Measurements from ENCODE around the gene SKOR1. TPM values are rescaled to one million over a fixed set of nuclear protein-coding genes. Genes with fewer than 3 reads are reported as not detected.
A peak's percentile ranks its signal among the peaks of the same experiment; 100 is the strongest.

The SKOR1 gene
- total and polyA plus RNA-seq, 3 experiments from 2014 or later = 0.06 to 0.16 (median 0.15) TPM

DNA sequence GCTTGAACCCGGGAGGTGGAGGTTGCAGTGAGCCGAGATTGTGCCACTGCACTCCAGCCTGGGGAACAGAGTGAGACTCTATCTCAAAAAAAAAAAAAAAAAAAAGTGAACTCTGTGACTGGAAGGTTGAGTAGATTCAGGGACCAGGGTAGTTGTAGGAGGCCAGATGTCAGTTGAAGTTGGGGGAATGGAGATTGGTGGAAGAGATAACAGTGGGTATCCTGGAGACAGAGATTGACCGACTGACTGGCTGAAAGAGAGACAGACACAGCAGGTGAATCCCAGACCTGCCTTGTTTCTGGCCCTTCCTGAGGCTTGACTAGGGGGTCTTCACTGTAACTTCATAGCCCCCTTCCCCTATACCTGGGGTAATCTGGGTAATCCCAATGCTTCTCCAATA lies 36.7 kb downstream of the SKOR1 start:
- peaks cover 0 to 5% (median 3%) of the 10 kb centered on the region in 3 donors for H3K4me1 Mint-ChIP-seq

DNA sequence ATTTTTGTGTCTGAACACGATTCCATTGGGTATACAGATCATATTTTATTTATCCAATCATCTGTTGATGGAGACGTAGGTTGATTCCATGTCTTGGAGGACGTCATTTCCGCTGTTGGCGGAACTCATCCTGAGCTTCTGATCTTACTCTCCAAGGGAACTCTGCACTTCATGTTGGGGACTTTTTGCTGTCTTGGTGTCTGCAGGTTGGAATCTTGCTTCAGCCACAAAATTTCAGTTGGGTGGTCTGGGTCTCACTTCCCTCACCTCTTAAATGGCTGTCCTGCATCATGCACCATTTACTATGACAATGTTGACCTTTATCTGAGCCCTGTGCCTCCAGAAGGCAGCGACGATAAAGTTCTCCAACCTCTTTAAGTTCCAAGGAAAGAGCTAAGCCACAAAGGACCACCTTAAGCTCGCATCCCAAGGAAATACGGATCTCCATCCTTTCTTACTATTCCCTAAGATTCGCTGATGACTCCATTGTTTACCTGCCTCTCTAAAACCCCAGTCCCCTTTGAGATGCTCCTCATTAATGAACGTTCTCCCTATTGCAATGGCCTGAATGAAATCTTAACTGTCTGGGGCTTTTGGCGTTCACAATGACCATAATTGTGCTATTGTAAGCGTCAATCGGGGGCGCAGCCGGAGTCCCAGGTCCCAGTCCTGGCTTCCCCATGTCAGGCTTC lies 37.6 kb downstream of the SKOR1 start:
- Histone ChIP-seq H3K4me1 (ENCODE audit: insufficient read depth, low read length) (peaks cover 5% of the 10 kb centered on the region), H3K4me3 (ENCODE audit: low read length) (no peak overlapping the region), H3K27me3 (ENCODE audit: insufficient read depth, low read length, poor library complexity, severe bottlenecking) (peaks cover 5% of the 10 kb centered on the region), H3K36me3 (ENCODE audit: insufficient read depth, low read length) (no peaks in the 10 kb centered on the region), H3K27ac (ENCODE audit: low read depth, low read length) (no peak overlapping the region), H3K9me3 (ENCODE audit: low read length) (no peaks in the 10 kb centered on the region)
- peak overlapping the region in 1 of 8 donors; percentile 29 for H3K27ac Mint-ChIP-seq
- H3K27me3 Mint-ChIP-seq = peaks cover 17 to 28% of the 10 kb centered on the region in 2 donors
- H3K4me1 Mint-ChIP-seq = peaks cover 0 to 5% (median 3%) of the 10 kb centered on the region in 3 donors
- no peak for DNase-seq
- H3K36me3 Mint-ChIP-seq = no peaks in the 10 kb centered on the region
- ChIA-PET CTCF (interaction anchor here (0.6 to 1.1 kb wide), 8 partner anchors 14 to 390 kb away, joined by 3 to 6 read pairs (median 3); no protein-coding TSS in a partner anchor), POLR2A (no interaction called here)
- H3K4me3 Mint-ChIP-seq = peak overlapping the region in 2 of 7 donors; percentile 12 to 27
- no peaks in the 10 kb centered on the region for H3K9me3 Mint-ChIP-seq

More for the DNA sequence above, 36.7 kb downstream of the SKOR1 start:
- Mint-ChIP-seq H3K27ac (no peak overlapping the region), H3K27me3 (peaks cover 18 to 28% of the 10 kb centered on the region in 2 donors), H3K36me3 (no peaks in the 10 kb centered on the region), H3K9me3 (no peaks in the 10 kb centered on the region), H3K4me3 (no peak overlapping the region)
- CTCF ChIA-PET = no interaction called here
- H3K36me3 ChIP-seq (ENCODE audit: insufficient read depth, low read length) = no peaks in the 10 kb centered on the region
- POLR2A ChIA-PET = no interaction called here
- H3K4me3 ChIP-seq (ENCODE audit: low read length) = no peak overlapping the region
- no peaks in the 10 kb centered on the region for H3K9me3 ChIP-seq (ENCODE audit: low read length)
- H3K4me1 ChIP-seq (ENCODE audit: insufficient read depth, low read length) = peaks cover 5% of the 10 kb centered on the region
- no peak overlapping the region for H3K27ac ChIP-seq (ENCODE audit: low read depth, low read length)
- peaks cover 5% of the 10 kb centered on the region for H3K27me3 ChIP-seq (ENCODE audit: insufficient read depth, low read length, poor library complexity, severe bottlenecking)
- DNase-seq = no peak

DNA sequence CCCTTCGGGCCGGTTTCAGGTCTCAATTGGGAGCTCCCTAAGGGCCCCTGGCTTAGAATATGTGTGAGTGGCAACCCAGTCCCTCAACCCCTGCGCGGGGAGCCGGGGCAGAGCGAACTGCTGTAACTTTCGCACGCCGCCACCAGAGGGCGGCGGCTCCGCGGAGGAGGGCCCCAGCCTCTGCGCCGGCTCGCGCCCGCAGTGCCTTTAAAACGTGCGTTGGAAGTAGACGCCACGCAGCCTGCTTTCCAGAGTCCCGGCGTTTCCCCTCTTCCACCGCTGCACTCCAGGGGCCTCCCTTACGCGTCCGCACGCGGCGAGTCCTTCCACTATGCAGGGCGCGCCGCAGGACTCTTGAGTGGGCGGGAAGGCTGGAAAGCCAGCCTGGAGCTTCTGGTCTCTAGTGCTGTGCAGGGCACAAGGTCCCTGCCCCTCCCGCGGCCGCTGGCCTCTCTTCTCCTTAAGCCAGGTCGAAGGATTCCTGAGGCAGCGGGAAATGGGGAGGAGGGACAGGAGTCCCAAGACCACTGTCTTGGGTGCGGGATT lies 38.2 kb downstream of the SKOR1 start:
- H3K27ac Mint-ChIP-seq = peak overlapping the region in 2 of 8 donors; percentile 25 to 29
- Histone ChIP-seq H3K9me3 (ENCODE audit: low read length) (no peaks in the 10 kb centered on the region), H3K4me3 (ENCODE audit: low read length) (peak overlapping the region; percentile 55), H3K27me3 (ENCODE audit: insufficient read depth, low read length, poor library complexity, severe bottlenecking) (peaks cover 5% of the 10 kb centered on the region), H3K27ac (ENCODE audit: low read depth, low read length) (no peak overlapping the region), H3K4me1 (ENCODE audit: insufficient read depth, low read length) (peaks cover 5% of the 10 kb centered on the region), H3K36me3 (ENCODE audit: insufficient read depth, low read length) (no peaks in the 10 kb centered on the region)
- POLR2A ChIA-PET = no interaction called here
- H3K4me3 Mint-ChIP-seq = peak overlapping the region in 5 of 7 donors; percentile 38 to 79 (median 49)
- peak; percentile 36 to 73 (median 55) for DNase-seq
- no peaks in the 10 kb centered on the region for H3K36me3 Mint-ChIP-seq
- H3K27me3 Mint-ChIP-seq = peaks cover 17 to 29% of the 10 kb centered on the region in 2 donors
- peaks cover 0 to 5% (median 3%) of the 10 kb centered on the region in 3 donors for H3K4me1 Mint-ChIP-seq
- CTCF ChIA-PET = interaction anchor here (0.6 to 1.1 kb wide), 14 partner anchors 10 to 396 kb away, joined by 3 to 6 read pairs (median 3); no protein-coding TSS in a partner anchor
- no peaks in the 10 kb centered on the region for H3K9me3 Mint-ChIP-seq

DNA sequence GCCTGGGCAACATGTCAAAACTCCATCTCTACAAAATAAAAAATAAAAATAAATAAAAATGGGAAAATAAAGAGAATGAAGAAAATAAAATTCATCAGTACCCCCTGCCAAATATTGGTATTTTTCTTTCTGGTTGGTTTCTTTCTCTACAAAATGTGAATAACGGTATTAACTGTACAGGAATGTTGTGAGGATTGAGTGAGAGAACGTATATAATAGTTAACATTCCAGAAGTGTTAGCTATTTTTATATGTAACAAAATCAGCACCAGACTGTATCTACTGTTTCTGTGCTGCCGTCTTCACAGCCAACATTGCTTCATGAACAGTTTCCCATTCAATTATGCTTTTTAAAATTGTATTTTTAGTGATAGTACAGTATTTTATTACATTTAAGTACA lies 40.0 kb downstream of the SKOR1 start:
- Histone ChIP-seq H3K36me3 (ENCODE audit: insufficient read depth, low read length) (no peaks in the 10 kb centered on the region), H3K9me3 (ENCODE audit: low read length) (no peaks in the 10 kb centered on the region), H3K4me3 (ENCODE audit: low read length) (no peak overlapping the region), H3K27me3 (ENCODE audit: insufficient read depth, low read length, poor library complexity, severe bottlenecking) (peaks cover 5% of the 10 kb centered on the region), H3K4me1 (ENCODE audit: insufficient read depth, low read length) (peaks cover 5% of the 10 kb centered on the region), H3K27ac (ENCODE audit: low read depth, low read length) (no peak overlapping the region)
- ChIA-PET POLR2A (no interaction called here), CTCF (no interaction called here)
- H3K9me3 Mint-ChIP-seq = peaks cover 0 to 4% (median 0%) of the 10 kb centered on the region in 5 donors
- H3K4me3 Mint-ChIP-seq = no peak overlapping the region
- no peak for DNase-seq
- H3K4me1 Mint-ChIP-seq = peaks cover 0 to 5% (median 3%) of the 10 kb centered on the region in 3 donors
- H3K27me3 Mint-ChIP-seq = peaks cover 23 to 36% of the 10 kb centered on the region in 2 donors
- H3K27ac Mint-ChIP-seq = no peak overlapping the region
- no peaks in the 10 kb centered on the region for H3K36me3 Mint-ChIP-seq

DNA sequence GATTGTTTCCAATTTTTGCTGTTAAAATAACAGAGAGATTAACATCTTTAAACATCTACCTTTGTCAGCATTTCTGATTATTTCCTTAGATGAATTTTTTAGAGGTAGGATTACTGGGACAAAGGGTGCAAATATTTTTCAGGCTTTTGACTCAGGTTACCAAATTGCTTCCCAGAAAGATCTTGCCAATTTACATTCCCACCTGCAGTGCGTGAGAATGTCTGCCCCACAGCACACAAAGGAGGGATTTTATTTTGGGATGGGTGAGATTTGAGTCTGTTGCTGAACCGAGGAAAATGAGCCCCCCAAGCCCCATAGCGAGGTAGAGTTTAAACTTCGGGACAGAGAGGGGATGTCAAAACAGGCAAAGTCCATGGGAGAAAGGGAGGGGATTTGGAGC lies 40.5 kb downstream of the SKOR1 start:
- H3K27me3 Mint-ChIP-seq = peaks cover 25 to 34% of the 10 kb centered on the region in 2 donors
- H3K36me3 ChIP-seq (ENCODE audit: insufficient read depth, low read length) = no peaks in the 10 kb centered on the region
- no peak for DNase-seq
- H3K4me1 Mint-ChIP-seq = peaks cover 0 to 5% (median 3%) of the 10 kb centered on the region in 3 donors
- ChIA-PET CTCF (no interaction called here), POLR2A (no interaction called here)
- peaks cover 5% of the 10 kb centered on the region for H3K4me1 ChIP-seq (ENCODE audit: insufficient read depth, low read length)
- no peak overlapping the region for H3K27ac ChIP-seq (ENCODE audit: low read depth, low read length)
- no peak overlapping the region for H3K27ac Mint-ChIP-seq
- peaks cover 0 to 4% (median 0%) of the 10 kb centered on the region in 5 donors for H3K9me3 Mint-ChIP-seq
- peaks cover 5% of the 10 kb centered on the region for H3K27me3 ChIP-seq (ENCODE audit: insufficient read depth, low read length, poor library complexity, severe bottlenecking)
- H3K36me3 Mint-ChIP-seq = no peaks in the 10 kb centered on the region
- no peak overlapping the region for H3K4me3 ChIP-seq (ENCODE audit: low read length)
- no peak overlapping the region for H3K4me3 Mint-ChIP-seq
- no peaks in the 10 kb centered on the region for H3K9me3 ChIP-seq (ENCODE audit: low read length)

DNA sequence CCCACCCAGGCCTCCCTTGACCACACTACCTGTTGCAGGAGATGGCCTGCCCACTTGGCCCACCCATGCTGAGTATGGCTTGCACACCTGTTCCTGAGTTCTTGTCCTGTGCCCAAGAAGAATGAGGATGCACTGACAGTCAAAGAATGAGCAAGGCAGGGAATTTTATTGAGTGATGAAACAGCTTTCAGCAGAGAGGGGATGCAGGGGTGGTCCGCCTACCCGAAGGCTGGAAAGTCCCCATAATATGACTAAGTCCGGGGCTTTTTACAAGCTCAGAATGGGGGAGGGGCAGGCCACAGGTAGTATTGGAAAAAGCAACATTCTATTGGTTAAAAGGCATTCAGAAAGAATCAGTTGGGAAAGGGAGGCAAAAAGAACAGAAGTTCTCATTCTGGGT lies 44.4 kb downstream of the SKOR1 start:
- no peak overlapping the region for H3K27ac ChIP-seq (ENCODE audit: low read depth, low read length)
- H3K9me3 ChIP-seq (ENCODE audit: low read length) = no peaks in the 10 kb centered on the region
- DNase-seq = no peak
- peaks cover 16 to 25% (median 18%) of the 10 kb centered on the region in 5 donors for H3K9me3 Mint-ChIP-seq
- no peak overlapping the region for H3K4me3 Mint-ChIP-seq
- H3K36me3 ChIP-seq (ENCODE audit: insufficient read depth, low read length) = no peaks in the 10 kb centered on the region
- H3K4me1 ChIP-seq (ENCODE audit: insufficient read depth, low read length) = no peaks in the 10 kb centered on the region
- H3K27me3 ChIP-seq (ENCODE audit: insufficient read depth, low read length, poor library complexity, severe bottlenecking) = no peaks in the 10 kb centered on the region
- peaks cover 0 to 12% (median 2%) of the 10 kb centered on the region in 3 donors for H3K36me3 Mint-ChIP-seq
- CTCF ChIA-PET = no interaction called here
- no peak overlapping the region for H3K27ac Mint-ChIP-seq
- POLR2A ChIA-PET = no interaction called here
- H3K27me3 Mint-ChIP-seq = peaks cover 25 to 39% of the 10 kb centered on the region in 2 donors
- H3K4me1 Mint-ChIP-seq = no peaks in the 10 kb centered on the region
- no peak overlapping the region for H3K4me3 ChIP-seq (ENCODE audit: low read length)

DNA sequence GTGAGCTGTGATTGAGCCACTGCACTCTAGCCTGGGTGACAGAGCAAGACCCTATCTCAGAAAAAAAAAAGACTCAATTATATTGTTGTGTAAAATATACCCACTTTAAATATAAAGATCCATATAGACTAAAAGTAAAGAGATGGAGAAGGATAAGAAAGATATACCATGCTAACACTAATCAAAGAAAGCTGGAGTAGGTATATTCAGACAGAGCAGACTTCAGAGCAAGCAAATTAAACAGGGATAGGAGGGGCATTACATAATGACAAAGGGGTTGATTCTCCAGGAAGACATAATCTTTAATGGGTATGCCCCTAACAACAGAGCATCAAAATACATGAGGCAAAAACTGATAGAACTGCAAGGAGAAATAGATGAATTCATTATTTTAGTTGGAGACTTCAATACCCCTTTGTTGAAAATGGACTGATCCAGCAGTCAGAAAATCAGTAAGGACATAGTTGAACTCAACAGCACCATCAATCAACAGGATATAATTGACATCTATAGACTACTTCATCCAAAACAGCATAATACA lies 45.6 kb downstream of the SKOR1 start:
- ChIA-PET POLR2A (no interaction called here), CTCF (no interaction called here)
- no peak overlapping the region for H3K4me3 ChIP-seq (ENCODE audit: low read length)
- no peaks in the 10 kb centered on the region for H3K27me3 ChIP-seq (ENCODE audit: insufficient read depth, low read length, poor library complexity, severe bottlenecking)
- H3K4me1 Mint-ChIP-seq = no peaks in the 10 kb centered on the region
- H3K27me3 Mint-ChIP-seq = peaks cover 21 to 37% of the 10 kb centered on the region in 2 donors
- DNase-seq = no peak
- no peaks in the 10 kb centered on the region for H3K36me3 ChIP-seq (ENCODE audit: insufficient read depth, low read length)
- peaks cover 16 to 25% (median 18%) of the 10 kb centered on the region in 5 donors for H3K9me3 Mint-ChIP-seq
- no peak overlapping the region for H3K4me3 Mint-ChIP-seq
- H3K4me1 ChIP-seq (ENCODE audit: insufficient read depth, low read length) = no peaks in the 10 kb centered on the region
- no peak overlapping the region for H3K27ac Mint-ChIP-seq
- peaks cover 0 to 12% (median 2%) of the 10 kb centered on the region in 3 donors for H3K36me3 Mint-ChIP-seq
- H3K27ac ChIP-seq (ENCODE audit: low read depth, low read length) = no peak overlapping the region
- no peaks in the 10 kb centered on the region for H3K9me3 ChIP-seq (ENCODE audit: low read length)

DNA sequence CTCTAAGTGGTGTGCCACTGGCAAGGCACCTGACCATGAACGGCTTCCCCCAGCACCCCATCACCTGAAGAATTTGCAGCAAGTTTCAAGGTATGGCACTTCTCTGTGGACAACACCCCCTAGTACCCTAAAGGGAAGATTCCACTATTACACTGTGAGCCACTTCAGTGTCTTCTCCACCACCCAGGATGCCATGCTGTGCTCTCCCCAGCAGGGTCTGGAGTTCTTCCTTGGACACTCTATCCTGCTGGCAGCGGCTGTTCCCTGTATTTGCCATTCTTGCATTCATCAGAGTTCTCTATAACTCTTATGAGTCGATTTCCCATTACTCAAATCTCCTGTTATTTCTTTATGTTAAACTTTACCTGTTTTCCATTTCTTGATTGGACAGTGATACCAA lies 48.5 kb downstream of the SKOR1 start:
- Mint-ChIP-seq H3K36me3 (peaks cover 0 to 12% (median 2%) of the 10 kb centered on the region in 3 donors), H3K4me3 (no peak overlapping the region), H3K27ac (no peak overlapping the region), H3K9me3 (peaks cover 16 to 25% (median 18%) of the 10 kb centered on the region in 5 donors), H3K4me1 (no peaks in the 10 kb centered on the region), H3K27me3 (peaks cover 17 to 50% of the 10 kb centered on the region in 2 donors)
- H3K9me3 ChIP-seq (ENCODE audit: low read length) = no peaks in the 10 kb centered on the region
- DNase-seq = no peak
- H3K4me3 ChIP-seq (ENCODE audit: low read length) = no peak overlapping the region
- H3K27me3 ChIP-seq (ENCODE audit: insufficient read depth, low read length, poor library complexity, severe bottlenecking) = no peaks in the 10 kb centered on the region
- POLR2A ChIA-PET = no interaction called here
- H3K36me3 ChIP-seq (ENCODE audit: insufficient read depth, low read length) = no peaks in the 10 kb centered on the region
- CTCF ChIA-PET = interaction anchor here (0.9 to 1.3 kb wide), 2 partner anchors 10 to 21 kb away, joined by 3 read pairs; no protein-coding TSS in a partner anchor
- no peak overlapping the region for H3K27ac ChIP-seq (ENCODE audit: low read depth, low read length)
- no peaks in the 10 kb centered on the region for H3K4me1 ChIP-seq (ENCODE audit: insufficient read depth, low read length)

All from CD8-positive, alpha-beta memory T cell (primary cell).